GM13977 (cell line): ENCODE measurements around the gene ZNF609.

Experiments
- DNase-seq: peaks from one replicate; pipeline ENCODE4 v3.0.0; 2012; ENCODE audit warnings: low spot score
- CTCF ChIP-seq: IDR thresholded peaks from 2 replicates; pipeline ENCODE4 v1.5.1; 2012; ENCODE audit warnings: mild to moderate bottlenecking, control low read depth; ENCODE audit not compliant: insufficient read depth; ENCODE audit errors: extremely low read depth, missing control alignments
- in situ Hi-C: fragments of 300-500 bp; cut with MboI; formaldehyde crosslinking; loops from one replicate; pipeline ENCODE4 v1.12.0; 2022; ENCODE audit warnings: low sequenced_read_pairs, low pct_unique_long_range_greater_than_20kb, mixed read lengths, inconsistent platforms; ENCODE audit not compliant: unreplicated experiment

Gene ZNF609

GRCh38 chr15:64702816-64703631, 242.6 kb downstream of the ZNF609 start:
- DNase-seq = peak; percentile 99
- in situ Hi-C loops = no loop called here
- no peak for TF ChIP-seq CTCF

GRCh38 chr15:64703632-64703959, 243.2 kb downstream of the ZNF609 start:
- no peak for DNase-seq
- no peak for TF ChIP-seq CTCF
- in situ Hi-C loops = no loop called here

GRCh38 chr15:64705006-64705405, 244.6 kb downstream of the ZNF609 start:
- DNase-seq = no peak
- in situ Hi-C loops = no loop called here
- TF ChIP-seq CTCF = no peak

- DNase-seq = no peak
- no peak for TF ChIP-seq CTCF
- in situ Hi-C loops = no loop called here
These were observed 245.9 kb downstream of the ZNF609 start for GRCh38 chr15:64706011-64706911.

GRCh38 chr15:64710676-64711428, 250.5 kb downstream of the ZNF609 start:
- no peak for DNase-seq
- TF ChIP-seq CTCF = no peak
- in situ Hi-C loops = no loop called here

- TF ChIP-seq CTCF = no peak
- in situ Hi-C loops = no loop called here
- DNase-seq = no peak
These were observed 252.0 kb downstream of the ZNF609 start for GRCh38 chr15:64712353-64712752.
